Heart right ventricle (tissue), 16 donors: Measurements from ENCODE around the gene MT3. TPM values are rescaled to one million over a fixed set of nuclear protein-coding genes. Genes with fewer than 3 reads are reported as not detected.

ENCODE experiments used
- ATAC-seq, 8 donors: fragments of 200-7000 bp; cut with Tn5 transposase; one replicate each; pipeline ENCODE4 v1.9.1; 2020; ENCODE audit warnings: mild to moderate bottlenecking in 8 of 8, moderate library complexity in 8 of 8, moderate number of reproducible peaks in 1 of 8
- DNase-seq, 2 donors: peaks; one replicate each; pipeline ENCODE4 v3.0.0-alpha.2; 2020
- H3K27ac ChIP-seq, 10 donors: fragments of 200-600 bp; sonication (generic) in 2 of 10; one replicate each; pipeline versions ENCODE4 v1.5.0 to v1.8.0; 2020 to 2022; ENCODE audit warnings: mild to moderate bottlenecking in 3 of 10
- H3K27me3 ChIP-seq, 7 donors: fragments of 200-600 bp; one replicate each; pipeline ENCODE4 v1.8.0; 2021 to 2022; ENCODE audit warnings: mild to moderate bottlenecking in 2 of 7
- H3K36me3 ChIP-seq, 9 donors: fragments of 200-600 bp; sonication (generic) in 1 of 9; one replicate each; pipeline versions ENCODE4 v1.5.0 to v1.8.0; 2020 to 2022; ENCODE audit warnings: mild to moderate bottlenecking in 2 of 9
- H3K4me1 ChIP-seq, 9 donors: fragments of 200-600 bp; sonication (generic) in 1 of 9; one replicate each; pipeline versions ENCODE4 v1.5.0 to v1.8.0; 2020 to 2022; ENCODE audit warnings: mild to moderate bottlenecking in 4 of 9
- H3K4me3 ChIP-seq, 10 donors: fragments of 200-600 bp; sonication (generic) in 2 of 10; one replicate each; pipeline versions ENCODE4 v1.5.0 to v1.8.0; 2020 to 2022; ENCODE audit warnings: mild to moderate bottlenecking in 7 of 10, moderate library complexity in 2 of 10
- H3K9me3 ChIP-seq, 11 donors: fragments of 200-600 bp in 10 of 11; sonication (generic) in 2 of 11; one replicate each; pipeline versions ENCODE4 v1.5.0 to v1.8.0; 2013 to 2022; ENCODE audit warnings: mild to moderate bottlenecking in 2 of 11, control low read depth in 1 of 11, moderate library complexity in 1 of 11
- WGBS, 2 donors: extraction: QIAGEN DNeasy Blood & Tissue Kit; methylation state at CpG; one replicate each; pipeline ENCODE4 v1.1.7; 2013; ENCODE audit warnings: inconsistent platforms in 1 of 2; 5-methylcytosine and 5-hydroxymethylcytosine counted together
- intact Hi-C, 10 donors: fragments of 100-400 bp; cut with DNase I; formaldehyde crosslinking; loops; one replicate each; pipeline versions ENCODE4 v1.11.1 to v1.14.2; 2022
- polyA plus RNA-seq, 2 donors: library from polyadenylated mRNA; stranded (reverse); fragments of 200-250 nt; gene quantifications; one replicate each; pipeline ENCODE4 v1.2.3, GENCODE V29; 2013
- total RNA-seq, 10 donors: library from RNA; stranded (reverse); fragmentation: NEBNext Ultra II Directional in 3 of 10; extraction: Animal tissue kit (Norgen Biotek cat#: 25700) in 3 of 10; gene quantifications; one replicate each; pipeline versions ENCODE4 v1.2.1 to v1.2.4, GENCODE V29; 2021 to 2023
- TF ChIP-seq, protein P1 (sequence below), 9 donors: fragments of 200-600 bp; sonication (generic) in 2 of 9; IDR thresholded peaks; one replicate each; pipeline versions ENCODE4 v1.5.0 to v1.8.0; 2021 to 2022; ENCODE audit warnings: antibody characterized with exemption in 9 of 9, mild to moderate bottlenecking in 5 of 9, moderate library complexity in 1 of 9
- donor health status: Arrhythmogenic right ventricular cardiomyopathy.
- donor health status: ischemic (EF 13 %, LVEDD 7.1; RV severe dilation, severe dysfunction).
- donor health status: healthy with polysubstance abuse.
- donor health status: DM: no; HTN: yes; CAD: no.
- donor health status: DM: no; HTN: no; CAD: no.
- donor health status: ischemic (EF 25% LVEDD 6.9; RV normal size, moderate dysfunction).
- donor health status: ischemic (EF 25% LVEDD 5.7; RV mildly dilated, moderate dysfunction).
- donor health status: healthy.
- donor health status: DM: yes; HTN: yes; CAD: no.
- donor health status: Ischemic cardiomyopathy.
- donor health status: ischemic (EF 35%, LVEDD 5.7; RV mildly dilated, moderate dysfunction).
- donor health status: nonischemic (EF 11% LVEDD 7.7; RV severe dilation, severe dysfunction).
- donor health status: DM: yes; HTN: yes; CAD: no.
- donor health status: PGD.
- donor health status: ischemic (EF 29% LVEDD 5.4; RV normal size, mild dysfunction).
- donor health status: nonischemic (EF 23%, LVEDD 6.1; RV moderate dilation, normal function).

MT3 gene
- total and polyA plus RNA-seq, 12 donors, result 1.9 to 29.8 (median 4.4) TPM

DNA sequence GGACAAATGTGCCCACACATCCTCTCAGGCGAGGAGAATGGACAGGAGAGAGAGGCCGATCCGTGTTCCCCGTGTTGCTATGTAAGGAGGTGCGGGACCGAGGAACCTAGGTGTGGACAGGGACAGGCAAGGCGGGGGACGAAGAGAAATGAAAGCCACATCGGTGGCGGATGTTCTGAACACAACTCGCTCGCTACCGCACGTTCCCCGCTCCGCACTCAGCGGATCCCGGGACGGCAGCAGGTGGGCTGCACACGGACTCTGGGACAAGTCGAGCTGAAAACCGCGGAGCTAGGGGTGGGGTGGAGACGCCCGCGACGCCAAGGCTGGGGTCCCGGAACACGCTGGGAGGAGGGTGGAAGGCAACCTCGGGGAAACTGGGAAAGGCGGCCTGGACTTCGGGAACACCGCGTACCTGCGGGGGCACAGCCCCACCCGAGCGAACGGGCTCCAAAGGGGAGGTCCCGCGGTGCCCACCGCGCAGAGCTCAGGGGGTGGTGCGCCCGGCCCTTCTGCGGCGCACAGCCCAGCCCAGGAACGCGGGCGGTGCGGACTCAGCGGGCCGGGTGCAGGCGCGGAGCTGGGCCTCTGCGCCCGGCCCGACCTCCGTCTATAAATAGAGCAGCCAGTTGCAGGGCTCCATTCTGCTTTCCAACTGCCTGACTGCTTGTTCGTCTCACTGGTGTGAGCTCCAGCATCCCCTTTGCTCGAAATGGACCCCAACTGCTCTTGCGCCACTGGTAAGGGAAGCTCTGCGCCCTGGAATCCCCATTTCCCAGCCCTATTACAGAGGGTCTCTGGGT, 36.0 kb downstream of the MT3 start, which contains the start of gene MT1E:
Gene MT1E (plus strand): TSS at position 642 of the 803 bp plus-strand sequence. CDS start 71 bp downstream, at position 713.
- H3K27ac ChIP-seq, result peak within 1 kb of the TSS; percentile 76 to 98 (median 93)
- DNase-seq, result peak; percentile 85 to 86
- intact Hi-C loops, result loop anchor here in 3 of 10 donors (1.0 to 5.0 kb wide), 4 partner anchors 14 to 57 kb away; partner anchors contain the start of genes MT1X (in 2 of the 3) and MT2A (in 1 of the 3)

DNA sequence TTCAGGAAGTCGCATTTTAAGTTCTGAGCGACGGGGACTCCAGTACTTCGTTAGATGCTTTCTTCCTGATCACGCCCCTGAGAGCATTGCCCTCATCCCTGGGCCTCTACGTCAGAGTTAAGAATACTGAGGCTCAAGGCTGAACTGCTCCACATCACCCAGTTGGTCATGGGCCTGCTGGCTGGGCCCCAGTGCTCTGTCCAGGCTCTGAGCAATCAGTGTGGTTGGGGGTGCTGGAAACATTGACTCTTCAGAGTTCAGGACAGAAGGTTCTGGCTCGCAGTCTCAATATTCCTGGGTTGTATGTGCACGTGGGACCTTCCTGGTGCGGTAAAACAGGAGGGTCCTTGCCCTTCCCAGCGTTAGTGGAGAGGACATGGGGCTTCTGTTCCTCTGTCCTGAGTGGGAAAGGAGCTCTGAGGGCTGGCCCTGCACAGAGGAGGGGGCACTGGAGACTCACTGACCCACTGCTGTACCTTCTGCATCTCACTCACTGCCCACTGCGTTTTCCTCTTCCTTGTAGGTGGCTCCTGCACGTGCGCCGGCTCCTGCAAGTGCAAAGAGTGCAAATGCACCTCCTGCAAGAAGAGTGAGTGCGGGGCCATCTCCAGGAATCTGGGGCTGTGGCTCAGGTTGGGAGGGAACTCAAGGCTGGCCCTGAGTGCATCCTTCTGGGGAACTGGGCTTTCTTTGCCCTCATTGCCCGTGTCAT, 36.8 kb downstream of the MT3 start:
- peak overlapping the region; percentile 26 to 82 (median 67) for H3K4me3 ChIP-seq
- intact Hi-C loops, result loop anchor here in 4 of 10 donors (1.0 to 5.0 kb wide), 4 partner anchors 15 to 56 kb away; partner anchors contain the start of genes MT1X (in 2 of the 4) and MT2A (in 2 of the 4)
- H3K9me3 ChIP-seq, result no peaks in the 10 kb centered on the region
- TF ChIP-seq, protein P1, sequence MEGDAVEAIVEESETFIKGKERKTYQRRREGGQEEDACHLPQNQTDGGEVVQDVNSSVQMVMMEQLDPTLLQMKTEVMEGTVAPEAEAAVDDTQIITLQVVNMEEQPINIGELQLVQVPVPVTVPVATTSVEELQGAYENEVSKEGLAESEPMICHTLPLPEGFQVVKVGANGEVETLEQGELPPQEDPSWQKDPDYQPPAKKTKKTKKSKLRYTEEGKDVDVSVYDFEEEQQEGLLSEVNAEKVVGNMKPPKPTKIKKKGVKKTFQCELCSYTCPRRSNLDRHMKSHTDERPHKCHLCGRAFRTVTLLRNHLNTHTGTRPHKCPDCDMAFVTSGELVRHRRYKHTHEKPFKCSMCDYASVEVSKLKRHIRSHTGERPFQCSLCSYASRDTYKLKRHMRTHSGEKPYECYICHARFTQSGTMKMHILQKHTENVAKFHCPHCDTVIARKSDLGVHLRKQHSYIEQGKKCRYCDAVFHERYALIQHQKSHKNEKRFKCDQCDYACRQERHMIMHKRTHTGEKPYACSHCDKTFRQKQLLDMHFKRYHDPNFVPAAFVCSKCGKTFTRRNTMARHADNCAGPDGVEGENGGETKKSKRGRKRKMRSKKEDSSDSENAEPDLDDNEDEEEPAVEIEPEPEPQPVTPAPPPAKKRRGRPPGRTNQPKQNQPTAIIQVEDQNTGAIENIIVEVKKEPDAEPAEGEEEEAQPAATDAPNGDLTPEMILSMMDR (IDR thresholded peaks at IDR 0.05), result no peak
- DNase-seq (peak; percentile 55 to 76), ATAC-seq (peak; percentile 74 to 90 (median 85))
- H3K4me1 ChIP-seq, result peaks cover 0 to 27% (median 14%) of the 10 kb centered on the region in 9 donors
- 30 to 35% methylated on average over 16 of the region's 16 CpGs for WGBS, 2 donors
- H3K27ac ChIP-seq, result peak overlapping the region; percentile 76 to 98 (median 93)
- no peaks in the 10 kb centered on the region for H3K36me3 ChIP-seq
- H3K27me3 ChIP-seq, result peaks cover 0 to 8% (median 0%) of the 10 kb centered on the region in 7 donors

More for the DNA sequence above, 36.0 kb downstream of the MT3 start, which contains the start of gene MT1E:
- peak within 1 kb of the TSS; percentile 26 to 82 (median 67) for H3K4me3 ChIP-seq
- TF ChIP-seq, protein P1 (IDR thresholded peaks at IDR 0.05), result peak in 1 of 9 donors; percentile 2
- H3K27me3 ChIP-seq, result peaks cover 0 to 4% (median 0%) of the 10 kb centered on the region in 7 donors
- no peaks in the 10 kb centered on the region for H3K9me3 ChIP-seq
- 2% methylated on average over 62 of the region's 62 CpGs for WGBS, 2 donors
- no peaks in the 10 kb centered on the region for H3K36me3 ChIP-seq
- ATAC-seq, result peak; percentile 92 to 96 (median 94)
- peaks cover 0 to 29% (median 14%) of the 10 kb centered on the region in 9 donors for H3K4me1 ChIP-seq

DNA sequence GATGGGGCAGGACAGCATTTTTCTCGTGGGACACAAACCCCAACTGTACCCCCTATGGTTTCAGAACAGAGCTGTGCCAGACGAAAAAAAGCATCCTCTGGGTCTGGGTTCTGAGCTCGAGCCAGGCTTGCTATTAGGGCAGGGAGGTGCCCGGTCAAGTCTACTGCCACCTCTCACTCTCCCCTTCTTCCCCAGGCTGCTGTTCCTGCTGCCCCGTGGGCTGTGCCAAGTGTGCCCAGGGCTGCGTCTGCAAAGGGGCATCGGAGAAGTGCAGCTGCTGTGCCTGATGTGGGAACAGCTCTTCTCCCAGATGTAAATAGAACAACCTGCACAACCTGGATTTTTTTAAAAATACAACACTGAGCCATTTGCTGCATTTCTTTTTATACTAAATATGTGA, 37.4 kb downstream of the MT3 start:
- WGBS, 2 donors, result 54 to 60% methylated on average over 7 of the region's 7 CpGs

More for the DNA sequence above, 37.4 kb downstream of the MT3 start:
- DNase-seq (no peak), ATAC-seq (peak in 3 of 8 donors; percentile 25 to 38 (median 37))
- H3K4me3 ChIP-seq, result peak overlapping the region; percentile 26 to 82 (median 67)
- no peaks in the 10 kb centered on the region for H3K36me3 ChIP-seq
- H3K9me3 ChIP-seq, result no peaks in the 10 kb centered on the region
- peaks cover 0 to 13% (median 0%) of the 10 kb centered on the region in 7 donors for H3K27me3 ChIP-seq
- H3K4me1 ChIP-seq, result peaks cover 0 to 25% (median 15%) of the 10 kb centered on the region in 9 donors
- H3K27ac ChIP-seq, result peak overlapping the region; percentile 76 to 98 (median 93)
- intact Hi-C loops, result loop anchor here in 3 of 10 donors (2.0 to 5.0 kb wide), 2 partner anchors 18 to 56 kb away; partner anchors contain the start of genes MT1X (in 2 of the 3) and MT2A (in 1 of the 3)
- TF ChIP-seq, protein P1 (IDR thresholded peaks at IDR 0.05), result no peak
